ENCODE measurements around the gene BCOR. TPM values are rescaled to one million over a fixed set of nuclear protein-coding genes. Genes with fewer than 3 reads are reported as not detected.

The BCOR gene
- total and polyA plus RNA-seq, 9 of the 15 experiments (the other 6 are each of a cell fraction or from before 2014, with no cell fraction given), result 27.5 to 113 (median 37.6) TPM

GRCh38 chrX:40013266-40014195 lies 84.2 kb downstream of the BCOR start (continued):
- TF ChIP-seq FOXJ2 (tag; IDR thresholded peaks at IDR 0.05) (no peak), HNRNPH1 (optimal IDR thresholded peaks at IDR 0.05; ENCODE audit: low read depth, low read length) (no peak), EZH2 (IDR thresholded peaks at IDR 0.05; ENCODE audit: borderline replicate concordance, low read depth, low read length) (no peak), ZNF24 (IDR thresholded peaks at IDR 0.05) (no peak), PHF20 (IDR thresholded peaks at IDR 0.05; ENCODE audit: partially characterized antibody) (no peak), GTF2B (IDR thresholded peaks at IDR 0.05; ENCODE audit: extremely low read depth, insufficient read length) (no peak), ZBTB33 (CRISPR knock-in tag; IDR thresholded peaks at IDR 0.05) (peak; percentile 82; the same call in 1 of the 2 replicates), KLF10 (CRISPR knock-in tag; IDR thresholded peaks at IDR 0.05) (no peak), MAFF (IDR thresholded peaks at IDR 0.05; ENCODE audit: low read length) (no peak), RBM17 (IDR thresholded peaks at IDR 0.05; ENCODE audit: borderline replicate concordance, low read depth, low read length) (no peak), GTF3C2 (IDR thresholded peaks at IDR 0.05; ENCODE audit: borderline replicate concordance, extremely low read depth, insufficient read length) (no peak), ZNF717 (CRISPR knock-in tag; IDR thresholded peaks at IDR 0.05) (no peak), ZNF184 (CRISPR knock-in tag; IDR thresholded peaks at IDR 0.05) (no peak), ZBTB8A (IDR thresholded peaks at IDR 0.05; ENCODE audit: partially characterized antibody) (no peak), ZNF311 (CRISPR knock-in tag; IDR thresholded peaks at IDR 0.05) (no peak), CEBPG (CRISPR knock-in tag; IDR thresholded peaks at IDR 0.05) (no peak), CEBPG (tag; conservative IDR thresholded peaks at IDR 0.05 in 1 of 2, IDR thresholded peaks at IDR 0.05 in 1 of 2) (no peak), ARID2 (IDR thresholded peaks at IDR 0.05) (no peak), CREB3L1 (IDR thresholded peaks at IDR 0.05; ENCODE audit: borderline replicate concordance, low read depth) (no peak), TAF7 (tag; IDR thresholded peaks at IDR 0.05) (no peak), EGR1 (conservative IDR thresholded peaks at IDR 0.05) (no peak), KHSRP (IDR thresholded peaks at IDR 0.05) (no peak)
